Measurements from ENCODE around the gene HSPB1. TPM values are rescaled to one million over a fixed set of nuclear protein-coding genes. Genes with fewer than 3 reads are reported as not detected.
"Not testable (repeated sequence)": the region's sequence is repeated elsewhere in the genome, so short reads cannot be mapped to it uniquely, and the experiment has no call there.

Gene HSPB1
- total and polyA plus RNA-seq, 2 experiments from 2014 or later = 96.5 to 1,542 TPM

- no peak overlapping the region for H3K9ac ChIP-seq
- H3K27me3 ChIP-seq (replicated peaks; ENCODE audit: insufficient read depth) = no peaks in the 10 kb centered on the region
- H3K9me2 ChIP-seq (ENCODE audit: insufficient read depth) = no peaks in the 10 kb centered on the region
- no peak overlapping the region for H3K27ac ChIP-seq
- H3K79me2 ChIP-seq (ENCODE audit: insufficient read depth) = no peaks in the 10 kb centered on the region
- 62% methylated on average over 20 to 21 of the region's 21 CpGs for WGBS, 2 experiments (ENCODE audit: low coverage in 1 of 2, low lambda C conversion rate in 2 of 2, missing lambda C conversion rate in 2 of 2)
- no peaks in the 10 kb centered on the region for H3K9me3 ChIP-seq (ENCODE audit: low read depth)
- no peak overlapping the region for H3K4me2 ChIP-seq (ENCODE audit: unreplicated experiment)
- no peaks in the 10 kb centered on the region for H3K36me3 ChIP-seq (ENCODE audit: low read depth)
- no peak overlapping the region for H2AFZ ChIP-seq
- TF ChIP-seq EZH2 (IDR thresholded peaks at IDR 0.05; ENCODE audit: insufficient read depth, poor library complexity, severe bottlenecking) (no peak), EZH2phosphoT487 (IDR thresholded peaks at IDR 0.05; ENCODE audit: insufficient read depth, low read depth) (no peak)
- H3F3A ChIP-seq (ENCODE audit: insufficient read depth) = no peaks in the 10 kb centered on the region
- in situ Hi-C loops (cut with MboI) = loop anchor here (5.0 kb wide), 1 partner anchor 128 kb away; no protein-coding TSS in a partner anchor
- no peak for DNase-seq
- no peak overlapping the region for H3K4me3 ChIP-seq
- no peaks in the 10 kb centered on the region for H4K20me1 ChIP-seq (ENCODE audit: insufficient read depth)
- no peaks in the 10 kb centered on the region for H3K4me1 ChIP-seq (ENCODE audit: insufficient read depth)
Measured at GRCh38 chr7:76310102-76310957, 7.9 kb downstream of the HSPB1 start.

- DNase-seq; H3K9me2 ChIP-seq (ENCODE audit: insufficient read depth); H3K27me3 ChIP-seq (replicated peaks; ENCODE audit: insufficient read depth); H4K20me1 ChIP-seq (ENCODE audit: insufficient read depth); H3K79me2 ChIP-seq (ENCODE audit: insufficient read depth); H3K9me3 ChIP-seq (ENCODE audit: low read depth); H3F3A ChIP-seq (ENCODE audit: insufficient read depth); H3K36me3 ChIP-seq (ENCODE audit: low read depth); H3K4me3 ChIP-seq; H3K4me1 ChIP-seq (ENCODE audit: insufficient read depth); H3K27ac ChIP-seq; H3K4me2 ChIP-seq (ENCODE audit: unreplicated experiment); H2AFZ ChIP-seq; H3K9ac ChIP-seq: not testable (repeated sequence)
- in situ Hi-C loops (cut with MboI) = loop anchor here (5.0 kb wide), 1 partner anchor 130 kb away; no protein-coding TSS in a partner anchor
- WGBS, 2 experiments (ENCODE audit: low coverage in 1 of 2, low lambda C conversion rate in 2 of 2, missing lambda C conversion rate in 2 of 2) = 84 to 94% methylated on average over 6 of the region's 6 CpGs
Measured at GRCh38 chr7:76311838-76312237, 9.4 kb downstream of the HSPB1 start.

- Histone ChIP-seq H3K9me2 (ENCODE audit: insufficient read depth) (no peaks in the 10 kb centered on the region), H3K27ac (no peak overlapping the region), H3K79me2 (ENCODE audit: insufficient read depth) (0 out of 2 replicates have a peak, but pooled peaks cover under 1% of the 10 kb centered on the region), H3K9me3 (ENCODE audit: low read depth) (no peaks in the 10 kb centered on the region), H3K27me3 (replicated peaks; ENCODE audit: insufficient read depth) (no peaks in the 10 kb centered on the region), H3K36me3 (ENCODE audit: low read depth) (no peaks in the 10 kb centered on the region), H3K4me2 (ENCODE audit: unreplicated experiment) (no peak overlapping the region), H3K4me3 (no peak overlapping the region), H3K9ac (no peak overlapping the region), H3F3A (ENCODE audit: insufficient read depth) (peaks cover 4% of the 10 kb centered on the region), H2AFZ (peak overlapping the region; percentile 75; the same call in 1 of the 2 replicates), H3K4me1 (ENCODE audit: insufficient read depth) (peaks cover 5% of the 10 kb centered on the region; the same call in 1 of the 2 replicates), H4K20me1 (ENCODE audit: insufficient read depth) (no peaks in the 10 kb centered on the region)
- TF ChIP-seq EZH2 (IDR thresholded peaks at IDR 0.05; ENCODE audit: insufficient read depth, poor library complexity, severe bottlenecking) = no peak
- TF ChIP-seq EZH2phosphoT487 (IDR thresholded peaks at IDR 0.05; ENCODE audit: insufficient read depth, low read depth) = no peak
- 8 to 13% methylated on average over 15 of the region's 15 CpGs for WGBS, 2 experiments (ENCODE audit: low coverage in 1 of 2, low lambda C conversion rate in 2 of 2, missing lambda C conversion rate in 2 of 2)
- in situ Hi-C loops (cut with MboI) = loop anchor here (5.0 kb wide), 1 partner anchor 132 kb away; no protein-coding TSS in a partner anchor
- DNase-seq = peak; percentile 93
Measured at GRCh38 chr7:76314042-76314721, 11.7 kb downstream of the HSPB1 start.

GRCh38 chr7:76314740-76315139 lies 12.3 kb downstream of the HSPB1 start:
- H3K27me3 ChIP-seq (replicated peaks; ENCODE audit: insufficient read depth); H3K9ac ChIP-seq; H3K9me2 ChIP-seq (ENCODE audit: insufficient read depth); H3K36me3 ChIP-seq (ENCODE audit: low read depth); H3K9me3 ChIP-seq (ENCODE audit: low read depth); H3K27ac ChIP-seq; H4K20me1 ChIP-seq (ENCODE audit: insufficient read depth); DNase-seq; H3K4me3 ChIP-seq; H3K79me2 ChIP-seq (ENCODE audit: insufficient read depth); H2AFZ ChIP-seq; H3K4me1 ChIP-seq (ENCODE audit: insufficient read depth); H3K4me2 ChIP-seq (ENCODE audit: unreplicated experiment); H3F3A ChIP-seq (ENCODE audit: insufficient read depth): not testable (repeated sequence)
- WGBS, 2 experiments (ENCODE audit: low coverage in 1 of 2, low lambda C conversion rate in 2 of 2, missing lambda C conversion rate in 2 of 2) = 51 to 55% methylated on average over 6 of the region's 6 CpGs
- in situ Hi-C loops (cut with MboI) = loop anchor here (5.0 kb wide), 1 partner anchor 132 kb away; no protein-coding TSS in a partner anchor
